A549 (cell line): ENCODE data around the gene UBASH3B. TPM values are rescaled to one million over a fixed set of nuclear protein-coding genes. Genes with fewer than 3 reads are reported as not detected.

Experiments
- ATAC-seq, 2 experiments: fragments of 200-7000 bp in 1 of 2; fragments of >200 bp in 1 of 2; cut with Nextera tagmentation in 1 of 2; cut with Tn5 transposase in 1 of 2; 3 replicates each; pipeline versions ENCODE4 v1.8.0 to v1.9.1; 2018 to 2020; ENCODE audit warnings: mild to moderate bottlenecking in 1 of 2, moderate library complexity in 1 of 2
- CTCF ChIA-PET: fragments of 300-600 bp; sonication (Branson Sonifier 250); formaldehyde crosslinking; extraction: SDS; loops from one replicate; lab custom pipeline; 2021; ENCODE audit warnings: antibody characterized with exemption, inconsistent platforms; lab: Yijun Ruan, JAX
- POLR2A ChIA-PET: fragments of 350-600 bp; formaldehyde crosslinking; extraction: SDS; loops from one replicate; lab custom pipeline; 2021; ENCODE audit warnings: antibody characterized with exemption, inconsistent platforms; lab: Yijun Ruan, JAX
- DNase-seq, 2 experiments: peaks; one replicate each; pipeline versions ENCODE4 v3.0.0 to v3.0.0-alpha.2; 2011 to 2016; ENCODE audit warnings: low read depth in 1 of 2, low spot score in 1 of 2
- FAIRE-seq: peaks from 2 replicates; lab custom pipeline; 2011; peaks lifted over from hg19 to GRCh38; lab: Jason Lieb, UNC
- H3K27ac ChIP-seq, 2 experiments: fragments of >200 bp; sonication (Bioruptor Twin); formaldehyde crosslinking; 3 replicates each; pipeline ENCODE4 v1.5.1; 2016 to 2017
- H3K4me1 ChIP-seq: fragments of >200 bp; sonication (Bioruptor Twin); formaldehyde crosslinking; 3 replicates; pipeline ENCODE4 v1.6.1; 2016
- H3K4me2 ChIP-seq: fragments of >200 bp; sonication (Bioruptor Twin); formaldehyde crosslinking; 3 replicates; pipeline ENCODE4 v1.6.1; 2016
- H3K4me3 ChIP-seq: fragments of >200 bp; sonication (Bioruptor Twin); formaldehyde crosslinking; 3 replicates; pipeline ENCODE4 v1.5.1; 2016
- H3K9me3 ChIP-seq: fragments of >200 bp; sonication (Bioruptor Twin); formaldehyde crosslinking; 3 replicates; pipeline ENCODE4 v1.6.1; 2016
- BHLHE40 ChIP-seq: IDR thresholded peaks from 2 replicates; pipeline ENCODE4 v1.6.1; 2012; ENCODE audit warnings: low read depth, low read length, inconsistent platforms
- CEBPB ChIP-seq, 2 experiments: fragments of >200 bp in 1 of 2; sonication (Bioruptor Twin) in 1 of 2; formaldehyde crosslinking in 1 of 2; IDR thresholded peaks; 2 replicates each; pipeline ENCODE4 v1.6.1; 2012 to 2016
- CTCF ChIP-seq: fragments of >200 bp; sonication (Bioruptor Twin); formaldehyde crosslinking; IDR thresholded peaks from 3 replicates; pipeline ENCODE4 v1.5.1; 2016
- EHMT2 ChIP-seq: fragments of 200-600 bp; sonication (generic); IDR thresholded peaks from 2 replicates; pipeline ENCODE4 v1.6.1; 2016; ENCODE audit warnings: antibody characterized with exemption, low read depth, mild to moderate bottlenecking, moderate library complexity
- FOSB ChIP-seq: fragments of 250-450 bp; sonication (Bioruptor Pico); IDR thresholded peaks from 2 replicates; pipeline ENCODE4 v1.5.0; 2020; ENCODE audit warnings: mild to moderate bottlenecking, moderate library complexity
- FOSL2 ChIP-seq, 2 experiments: fragments of 450-650 bp in 1 of 2; fragments of >200 bp in 1 of 2; sonication (Bioruptor Twin) in 1 of 2; formaldehyde crosslinking; IDR thresholded peaks; 2 replicates each; pipeline versions ENCODE4 v1.5.0 to v1.6.1; 2016 to 2020; ENCODE audit warnings: mild to moderate bottlenecking in 1 of 2, moderate library complexity in 1 of 2
- KDM5A ChIP-seq: fragments of 200-600 bp; sonication (generic); IDR thresholded peaks from 2 replicates; pipeline ENCODE4 v1.6.1; 2016; ENCODE audit warnings: antibody characterized with exemption, mild to moderate bottlenecking
- MAZ ChIP-seq: fragments of 150-350 bp; IDR thresholded peaks from 2 replicates; pipeline ENCODE4 v1.6.1; 2014; ENCODE audit warnings: antibody characterized with exemption, low read depth, low read length, borderline replicate concordance
- PHF8 ChIP-seq: fragments of 200-600 bp; sonication (generic); IDR thresholded peaks from 2 replicates; pipeline ENCODE4 v1.6.1; 2016; ENCODE audit warnings: low read depth, mild to moderate bottlenecking, antibody characterized with exemption, moderate library complexity, borderline replicate concordance
- RARB ChIP-seq: fragments of 250-450 bp; sonication (Bioruptor Pico); IDR thresholded peaks from 2 replicates; pipeline ENCODE4 v1.8.0; 2021; ENCODE audit warnings: mild to moderate bottlenecking, moderate library complexity
- REST ChIP-seq: fragments of 200-600 bp; sonication (generic); IDR thresholded peaks from 2 replicates; pipeline ENCODE4 v1.6.1; 2016; ENCODE audit warnings: antibody characterized with exemption, mild to moderate bottlenecking, moderate library complexity
- TP53 ChIP-seq: fragments of 250-450 bp; sonication (Bioruptor Pico); IDR thresholded peaks from 2 replicates; pipeline ENCODE4 v1.5.0; 2021; ENCODE audit warnings: mild to moderate bottlenecking, moderate library complexity
- WGBS: methylation state at CpG from one replicate; pipeline ENCODE4 v1.1.6; 2017; ENCODE audit errors: missing lambda C conversion rate; 5-methylcytosine and 5-hydroxymethylcytosine counted together
- polyA plus RNA-seq, 4 experiments: library from polyadenylated mRNA; depleted of rRNA in 3 of 4; stranded (reverse); fragments of >200 nt; fragmentation: RNase III in 1 of 4; extraction: RNeasy Plus Mini Kit Qiagen cat#74134 plus additional on column Dnase treatment in 1 of 4; gene quantifications; 2 replicates in 3 of 4; 3 replicates in 1 of 4; pipeline ENCODE4 v1.2.3, GENCODE V29; 2011 to 2017
- TF ChIP-seq, protein P1 (sequence below): IDR thresholded peaks from 2 replicates; pipeline ENCODE4 v1.6.1; 2012; ENCODE audit warnings: low read depth, borderline replicate concordance

UBASH3B gene
- polyA plus RNA-seq, 2 of the 4 experiments (the other 2 are of a cell fraction), result 33.4 to 43.0 TPM

GRCh38 chr11:122692444-122692843, 36.9 kb downstream of the UBASH3B start (continued):
- TF ChIP-seq REST (no peak), RARB (no peak), FOSL2 (IDR thresholded peaks at IDR 0.05) (no peak), FOSL2 (CRISPR knock-in tag; IDR thresholded peaks at IDR 0.05) (no peak), BHLHE40 (no peak), MAZ (no peak)

DNA sequence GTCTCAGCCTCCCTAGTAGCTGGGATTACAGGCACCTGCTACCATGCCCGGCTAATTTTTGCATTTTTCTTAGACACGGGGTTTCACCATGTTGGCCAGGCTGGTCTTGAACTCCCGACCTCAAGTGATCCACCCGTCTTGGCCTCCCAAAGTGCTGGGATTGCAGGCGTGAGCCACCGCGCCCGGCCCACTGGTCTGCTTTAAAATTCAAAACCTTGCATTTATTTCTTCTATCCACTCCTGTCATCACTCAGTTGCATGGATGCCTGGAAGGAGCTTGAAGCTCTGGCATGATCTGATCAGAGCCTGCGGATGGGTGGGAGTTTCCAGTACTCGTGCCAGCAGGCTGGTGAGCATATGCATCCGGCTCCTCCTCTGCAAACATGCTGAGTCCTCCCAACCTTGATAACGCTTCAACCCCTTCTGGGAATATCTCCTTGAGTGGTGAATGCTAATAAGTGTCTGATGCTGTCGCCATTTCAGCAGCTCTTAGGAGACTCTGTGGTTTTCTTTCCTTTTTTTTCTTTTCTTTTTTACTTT, 39.6 kb downstream of the UBASH3B start:
- Histone ChIP-seq H3K4me2 (no peak overlapping the region), H3K4me1 (peaks cover 42% of the 10 kb centered on the region), H3K4me3 (no peak overlapping the region), H3K9me3 (no peaks in the 10 kb centered on the region), H3K27ac (no peak overlapping the region)
- ChIA-PET POLR2A (interaction anchor here (0.7 to 1.2 kb wide), 3 partner anchors 30 to 1914 kb away, joined by 3 to 9 read pairs (median 5); no protein-coding TSS in a partner anchor), CTCF (interaction anchor here (0.6 to 1.4 kb wide), 5 partner anchors 10 to 1020 kb away, joined by 3 to 4 read pairs (median 3); no protein-coding TSS in a partner anchor)
- no peak for TF ChIP-seq TP53
- TF ChIP-seq CEBPB (IDR thresholded peaks at IDR 0.05), result no peak
- TF ChIP-seq CTCF, result no peak
- ATAC-seq (no peak), FAIRE-seq (no peak), DNase-seq (no peak)
- 95% methylated on average over 13 of the region's 13 CpGs for WGBS

- H3K27ac ChIP-seq, result peak overlapping the region in 1 of 2 experiments; percentile 21; a peak in 2 of 6 replicates
- DNase-seq, result no peak
- 94% methylated on average over 11 of the region's 11 CpGs for WGBS
- ATAC-seq, result no peak
- no peak overlapping the region for H3K4me3 ChIP-seq
- H3K4me1 ChIP-seq, result peaks cover 29% of the 10 kb centered on the region
- TF ChIP-seq PHF8 (no peak), MAZ (no peak), FOSB (no peak), EHMT2 (no peak), KDM5A (no peak), BHLHE40 (no peak), FOSL2 (IDR thresholded peaks at IDR 0.05) (no peak), FOSL2 (CRISPR knock-in tag; IDR thresholded peaks at IDR 0.05) (no peak)
- TF ChIP-seq, protein P1, sequence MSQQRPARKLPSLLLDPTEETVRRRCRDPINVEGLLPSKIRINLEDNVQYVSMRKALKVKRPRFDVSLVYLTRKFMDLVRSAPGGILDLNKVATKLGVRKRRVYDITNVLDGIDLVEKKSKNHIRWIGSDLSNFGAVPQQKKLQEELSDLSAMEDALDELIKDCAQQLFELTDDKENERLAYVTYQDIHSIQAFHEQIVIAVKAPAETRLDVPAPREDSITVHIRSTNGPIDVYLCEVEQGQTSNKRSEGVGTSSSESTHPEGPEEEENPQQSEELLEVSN, result no peak
- TF ChIP-seq, all 56 proteins: peak for 0
- ChIA-PET CTCF (interaction anchor here (1.0 to 1.4 kb wide), 2 partner anchors 64 to 68 kb away, joined by 4 to 6 read pairs; no protein-coding TSS in a partner anchor), POLR2A (no interaction called here)
- no peak for FAIRE-seq
- no peaks in the 10 kb centered on the region for H3K9me3 ChIP-seq
- no peak overlapping the region for H3K4me2 ChIP-seq
These were observed 41.1 kb downstream of the UBASH3B start for GRCh38 chr11:122696662-122697061.
